Left ventricle myocardium inferior (tissue), 1 donor: ENCODE results near the gene FDXACB1. TPM values are rescaled to one million over a fixed set of nuclear protein-coding genes. Genes with fewer than 3 reads are reported as not detected.
A peak's percentile ranks its signal among the peaks of the same experiment; 100 is the strongest.

ENCODE experiments used
- DNase-seq: peaks from one replicate; pipeline ENCODE4 v3.0.0-alpha.2; 2020
- H3K27ac ChIP-seq: fragments of 200-600 bp; replicated peaks from 2 replicates; pipeline ENCODE4 v1.8.0; 2021
- H3K27me3 ChIP-seq: fragments of 200-600 bp; 2 replicates; pipeline ENCODE4 v1.8.0; 2021; ENCODE audit warnings: low read depth
- H3K36me3 ChIP-seq: fragments of 200-600 bp; 2 replicates; pipeline ENCODE4 v1.8.0; 2021
- H3K4me1 ChIP-seq: fragments of 200-600 bp; 2 replicates; pipeline ENCODE4 v1.8.0; 2021
- H3K4me3 ChIP-seq: fragments of 200-600 bp; 2 replicates; pipeline ENCODE4 v1.8.0; 2021; ENCODE audit warnings: mild to moderate bottlenecking, moderate library complexity
- H3K9me3 ChIP-seq: fragments of 200-600 bp; replicated peaks from 2 replicates; pipeline ENCODE4 v1.8.0; 2021
- CTCF ChIP-seq: fragments of 200-600 bp; IDR thresholded peaks from 2 replicates; pipeline ENCODE4 v1.8.0; 2021; ENCODE audit warnings: antibody characterized with exemption, mild to moderate bottlenecking, borderline replicate concordance
- intact Hi-C: fragments of 100-400 bp; cut with micrococcal nuclease; formaldehyde crosslinking; loops from one replicate; pipeline ENCODE4 v1.11.0; 2022
- total RNA-seq: library from RNA; stranded (reverse); fragmentation: NEBNext Ultra II Directional; extraction: Animal tissue kit (Norgen Biotek cat#: 25700); gene quantifications from one replicate; pipeline ENCODE4 v1.2.1, GENCODE V29; 2021
- donor health status: DM: no; HTN: yes; CAD: no; lungs with severe emphysema.

FDXACB1 gene
- total RNA-seq, 1 donor from 2014 or later = 0.93 TPM

GRCh38 chr11:111917312-111917711 lies 38.3 kb upstream of the FDXACB1 start:
- intact Hi-C loops = no loop called here
- Histone ChIP-seq H3K4me1 (peaks cover 62% of the 10 kb centered on the region), H3K9me3 (no peaks in the 10 kb centered on the region), H3K4me3 (no peak overlapping the region), H3K36me3 (no peaks in the 10 kb centered on the region), H3K27ac (no peak overlapping the region), H3K27me3 (peaks cover 12% of the 10 kb centered on the region)
- TF ChIP-seq CTCF = no peak
- no peak for DNase-seq

GRCh38 chr11:111916768-111917167 lies 37.8 kb upstream of the FDXACB1 start:
- Histone ChIP-seq H3K27ac (peak overlapping the region; percentile 19), H3K36me3 (no peaks in the 10 kb centered on the region), H3K4me1 (peaks cover 59% of the 10 kb centered on the region)

GRCh38 chr11:111913997-111914396 lies 35.0 kb upstream of the FDXACB1 start:
- Histone ChIP-seq H3K4me1 (peaks cover 65% of the 10 kb centered on the region), H3K27ac (peak overlapping the region; percentile 99), H3K4me3 (peak overlapping the region; percentile 77), H3K9me3 (no peaks in the 10 kb centered on the region), H3K27me3 (peaks cover 15% of the 10 kb centered on the region), H3K36me3 (peaks cover 17% of the 10 kb centered on the region)
- no peak for DNase-seq
- no peak for TF ChIP-seq CTCF
- intact Hi-C loops = no loop called here

More at GRCh38 chr11:111916768-111917167, 37.8 kb upstream of the FDXACB1 start:
- intact Hi-C loops = no loop called here
- Histone ChIP-seq H3K4me3 (no peak overlapping the region), H3K9me3 (no peaks in the 10 kb centered on the region), H3K27me3 (peaks cover 15% of the 10 kb centered on the region)
- no peak for TF ChIP-seq CTCF
- no peak for DNase-seq

- intact Hi-C loops = no loop called here
- no peak for DNase-seq
These were observed 34.3 kb upstream of the FDXACB1 start for GRCh38 chr11:111913031-111913861.

GRCh38 chr11:111912535-111912934 lies 33.6 kb upstream of the FDXACB1 start, which contains the start of gene HSPB2:
HSPB2 (plus strand) TSS chr11:111912734; CDS start chr11:111912830, 96 bp downstream.
- no peaks in the 10 kb centered on the region for H3K9me3 ChIP-seq
- DNase-seq = peak; percentile 55
- TF ChIP-seq CTCF = no peak
- peaks cover 22% of the 10 kb centered on the region for H3K36me3 ChIP-seq
- peaks cover 15% of the 10 kb centered on the region for H3K27me3 ChIP-seq
- H3K27ac ChIP-seq = peak within 1 kb of the TSS; percentile 99
- peak within 1 kb of the TSS; percentile 77 for H3K4me3 ChIP-seq
- H3K4me1 ChIP-seq = peaks cover 56% of the 10 kb centered on the region
- intact Hi-C loops = no loop called here

More at GRCh38 chr11:111913031-111913861, 34.3 kb upstream of the FDXACB1 start:
- H3K27me3 ChIP-seq = peaks cover 15% of the 10 kb centered on the region
- peak overlapping the region; percentile 77 for H3K4me3 ChIP-seq
- H3K27ac ChIP-seq = peak overlapping the region; percentile 99
- H3K36me3 ChIP-seq = peaks cover 22% of the 10 kb centered on the region
- TF ChIP-seq CTCF = no peak
- peaks cover 59% of the 10 kb centered on the region for H3K4me1 ChIP-seq
- no peaks in the 10 kb centered on the region for H3K9me3 ChIP-seq
